ENCODE measurements around the gene MOB1A. TPM values are rescaled to one million over a fixed set of nuclear protein-coding genes. Genes with fewer than 3 reads are reported as not detected.
A peak's percentile ranks its signal among the peaks of the same experiment; 100 is the strongest.
"Not testable (repeated sequence)": the region's sequence is repeated elsewhere in the genome, so short reads cannot be mapped to it uniquely, and the experiment has no call there.

Gene MOB1A
- total RNA-seq, 2 experiments from 2014 or later, result 96.6 to 149 TPM

- POLR2A ChIA-PET, result interaction anchor here (0.7 to 2.6 kb wide), 10 partner anchors 8 to 259 kb away, joined by 3 to 32 read pairs (median 4); partner anchors contain the start of genes MOB1A and WBP1
- peak overlapping the region; percentile 100 for H3K27ac Mint-ChIP-seq
- ATAC-seq, result no peak
- peak; percentile 33 for DNase-seq
- H3K4me3 Mint-ChIP-seq, result peak overlapping the region; percentile 100
- CTCF ChIA-PET, result interaction anchor here (0.6 to 3.6 kb wide), 13 partner anchors 11 to 371 kb away, joined by 3 to 19 read pairs (median 3); partner anchors contain the start of genes BOLA3, MOB1A, STAMBP and WBP1
- peaks cover 46% of the 10 kb centered on the region for H3K4me1 Mint-ChIP-seq
- H3K9me3 Mint-ChIP-seq (ENCODE audit: low read depth), result no peaks in the 10 kb centered on the region
- peaks cover 52% of the 10 kb centered on the region for H3K36me3 Mint-ChIP-seq (ENCODE audit: low read depth)
- intact Hi-C loops (cut with DNase I, micrococcal nuclease), result loop anchor here (1.0 to 5.0 kb wide), 6 partner anchors 50 to 638 kb away; partner anchors contain the start of genes DGUOK (in 1 of the 2) and TPRKB (in 1 of the 2)
- H3K27me3 Mint-ChIP-seq, result no peaks in the 10 kb centered on the region
These were observed 20.6 kb upstream of the MOB1A start for GRCh38 chr2:74199275-74199701.

GRCh38 chr2:74198461-74199274 is 20.0 kb upstream of the MOB1A start, which contains the start of gene MTHFD2:
Gene MTHFD2 (plus strand): TSS chr2:74198615. CDS start chr2:74198642, 27 bp downstream.
- intact Hi-C loops (cut with DNase I, micrococcal nuclease), result loop anchor here (1.0 to 5.0 kb wide), 12 partner anchors 20 to 965 kb away; partner anchors contain the start of genes DGUOK (in 2 of the 2), MOB1A (in 2 of the 2), PRADC1 (in 1 of the 2) and TET3 (in 1 of the 2)
- Mint-ChIP-seq H3K4me3 (peak within 1 kb of the TSS; percentile 100), H3K36me3 (ENCODE audit: low read depth) (peaks cover 46% of the 10 kb centered on the region), H3K27ac (peak within 1 kb of the TSS; percentile 100), H3K27me3 (no peaks in the 10 kb centered on the region), H3K9me3 (ENCODE audit: low read depth) (no peaks in the 10 kb centered on the region), H3K4me1 (peaks cover 40% of the 10 kb centered on the region)
- ChIA-PET CTCF (interaction anchor here (0.6 to 3.6 kb wide), 11 partner anchors 12 to 370 kb away, joined by 3 to 19 read pairs (median 3); partner anchors contain the start of genes BOLA3, MOB1A, STAMBP and WBP1), POLR2A (interaction anchor here (0.7 to 2.6 kb wide), 6 partner anchors 9 to 52 kb away, joined by 3 to 32 read pairs (median 5); partner anchors contain the start of gene MOB1A)
- ATAC-seq (peak; percentile 90), DNase-seq (peak; percentile 96)

DNA sequence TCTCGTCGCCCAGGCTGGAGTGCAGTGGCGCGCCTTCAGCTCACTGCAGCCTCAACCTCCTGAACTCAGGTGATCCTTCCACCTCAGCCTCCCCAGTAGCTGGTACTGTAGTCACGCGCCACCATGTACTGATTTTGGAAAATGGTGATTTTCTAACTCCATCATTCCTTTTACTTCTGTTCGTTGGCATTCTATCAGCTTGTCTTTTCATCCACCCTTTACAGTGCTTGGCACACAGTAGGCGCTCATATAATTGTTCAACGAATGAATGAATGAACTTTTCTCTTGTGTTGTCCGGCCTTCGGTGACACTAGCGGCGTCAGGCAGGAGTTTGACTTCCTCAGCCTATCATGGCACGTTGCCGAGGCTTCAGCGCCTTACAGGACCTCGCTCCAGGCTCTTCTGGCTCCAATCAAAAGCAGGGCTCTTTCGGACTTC is 19.4 kb upstream of the MOB1A start:
- ATAC-seq, result no peak
- no peak for DNase-seq
- peaks cover 40% of the 10 kb centered on the region for H3K36me3 Mint-ChIP-seq (ENCODE audit: low read depth)
- POLR2A ChIA-PET, result interaction anchor here (1.5 to 2.6 kb wide), 2 partner anchors 20 to 51 kb away, joined by 3 to 32 read pairs; partner anchors contain the start of gene MOB1A
- peak overlapping the region; percentile 100 for H3K4me3 Mint-ChIP-seq
- H3K27ac Mint-ChIP-seq, result peak overlapping the region; percentile 100
- intact Hi-C loops (cut with DNase I, micrococcal nuclease), result loop anchor here (1.0 to 5.0 kb wide), 9 partner anchors 20 to 965 kb away; partner anchors contain the start of genes DGUOK (in 2 of the 2), MOB1A (in 2 of the 2), PRADC1 (in 1 of the 2) and TET3 (in 1 of the 2)
- CTCF ChIA-PET, result interaction anchor here (1.1 to 3.6 kb wide), 2 partner anchors 19 to 260 kb away, joined by 3 to 19 read pairs; partner anchors contain the start of genes MOB1A and WBP1
- peaks cover 36% of the 10 kb centered on the region for H3K4me1 Mint-ChIP-seq
- H3K27me3 Mint-ChIP-seq, result no peaks in the 10 kb centered on the region
- H3K9me3 Mint-ChIP-seq (ENCODE audit: low read depth), result no peaks in the 10 kb centered on the region

DNA sequence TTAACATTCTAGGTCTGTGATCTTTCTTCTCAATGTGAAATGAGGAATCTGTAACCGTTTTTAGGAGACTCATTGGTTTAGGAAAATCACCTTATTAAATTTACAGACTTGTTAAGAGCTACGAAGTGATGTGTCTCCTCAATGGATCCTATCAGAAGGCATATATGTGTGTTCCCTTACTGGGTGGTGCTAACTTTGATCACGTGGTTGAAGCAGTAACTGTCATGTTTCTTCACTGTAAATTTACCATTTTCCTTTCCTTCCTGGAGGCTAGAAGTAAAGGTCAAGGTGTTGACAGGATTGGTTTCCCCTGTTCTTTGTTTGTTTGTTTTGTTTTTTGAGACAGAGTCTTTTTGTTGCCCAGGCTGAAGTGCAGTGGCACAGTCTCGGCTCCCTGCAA is 18.4 kb upstream of the MOB1A start:
- no peak overlapping the region for H3K4me3 Mint-ChIP-seq

DNA sequence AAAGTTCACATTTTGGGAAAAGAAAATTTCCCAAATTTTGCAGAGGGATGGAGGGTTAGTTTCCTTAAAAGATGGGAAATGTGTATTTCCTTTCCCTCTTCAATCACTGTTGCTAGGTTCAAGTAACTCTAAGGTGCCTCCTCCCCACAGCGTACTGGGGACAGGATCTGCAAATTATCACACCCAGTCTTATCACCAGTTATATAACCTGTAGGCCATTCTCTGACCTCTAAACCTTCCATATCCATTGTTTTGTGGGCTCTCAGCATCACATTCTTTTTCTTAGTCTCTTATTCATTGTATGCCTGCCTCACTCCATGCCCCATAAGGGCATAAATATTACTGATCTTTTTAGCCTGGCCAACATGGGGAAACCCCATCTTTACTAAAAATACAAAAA is 16.1 kb upstream of the MOB1A start:
- POLR2A ChIA-PET, result no interaction called here
- Mint-ChIP-seq H3K36me3 (ENCODE audit: low read depth) (peaks cover 11% of the 10 kb centered on the region), H3K27ac (no peak overlapping the region), H3K4me1 (peaks cover 13% of the 10 kb centered on the region), H3K4me3 (no peak overlapping the region), H3K27me3 (peaks cover 3% of the 10 kb centered on the region), H3K9me3 (ENCODE audit: low read depth) (no peaks in the 10 kb centered on the region)
- CTCF ChIA-PET, result no interaction called here
- ATAC-seq (no peak), DNase-seq (no peak)
- intact Hi-C loops (cut with DNase I, micrococcal nuclease), result loop anchor here (5.0 kb wide), 2 partner anchors 267 to 643 kb away; partner anchors contain the start of gene DGUOK (in 1 of the 2)

More for the DNA sequence above, 18.4 kb upstream of the MOB1A start:
- ChIA-PET POLR2A (interaction anchor here (1.0 kb wide), 1 partner anchor 18 kb away, joined by 5 read pairs; the partner anchor contains the start of gene MOB1A), CTCF (interaction anchor here (0.6 to 1.1 kb wide), 4 partner anchors 15 to 139 kb away, joined by 3 to 6 read pairs (median 5); partner anchors contain the start of gene MOB1A)
- Mint-ChIP-seq H3K36me3 (ENCODE audit: low read depth) (peaks cover 31% of the 10 kb centered on the region), H3K4me1 (peaks cover 29% of the 10 kb centered on the region), H3K27ac (peak overlapping the region; percentile 31), H3K9me3 (ENCODE audit: low read depth) (no peaks in the 10 kb centered on the region), H3K27me3 (peaks cover 2% of the 10 kb centered on the region)
- DNase-seq (no peak), ATAC-seq (no peak)
- intact Hi-C loops (cut with DNase I, micrococcal nuclease), result loop anchor here (5.0 kb wide), 2 partner anchors 270 to 640 kb away; partner anchors contain the start of gene DGUOK (in 1 of the 2)

- Mint-ChIP-seq H3K9me3 (ENCODE audit: low read depth) (no peaks in the 10 kb centered on the region), H3K4me1 (peaks cover 3% of the 10 kb centered on the region), H3K27ac (no peak overlapping the region), H3K36me3 (ENCODE audit: low read depth) (no peaks in the 10 kb centered on the region), H3K4me3 (no peak overlapping the region), H3K27me3 (peaks cover 3% of the 10 kb centered on the region)
- CTCF ChIA-PET, result interaction anchor here (0.6 to 1.7 kb wide), 5 partner anchors 10 to 253 kb away, joined by 3 to 6 read pairs (median 3); partner anchors contain the start of gene MOB1A
- POLR2A ChIA-PET, result interaction anchor here (1.4 to 1.7 kb wide), 2 partner anchors 13 to 25 kb away, joined by 4 read pairs; partner anchors contain the start of gene MOB1A
- intact Hi-C loops (cut with DNase I, micrococcal nuclease), result no loop called here
- no peak for DNase-seq
- no peak for ATAC-seq
These were observed 13.1 kb upstream of the MOB1A start for GRCh38 chr2:74191596-74192380.

DNA sequence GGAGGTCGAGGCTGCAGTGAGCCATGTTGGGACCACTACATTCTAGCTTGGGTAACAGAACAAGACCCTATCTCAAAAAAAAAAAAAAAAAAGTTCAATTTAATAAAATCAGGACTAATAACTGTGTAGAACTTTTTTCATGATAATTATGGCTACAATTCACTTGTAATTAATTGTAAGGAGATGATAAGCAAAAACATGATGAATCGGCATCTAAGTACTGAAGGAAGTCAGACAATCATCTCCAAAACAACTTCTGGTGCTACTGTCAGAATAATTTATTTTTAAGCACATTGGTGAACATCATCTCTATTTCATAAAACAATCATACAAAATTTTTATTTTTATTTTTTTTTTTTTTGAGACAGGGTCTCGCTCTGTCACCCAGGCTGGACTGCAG is 10.0 kb upstream of the MOB1A start:
- no peak overlapping the region for H3K27ac Mint-ChIP-seq
- no peak overlapping the region for H3K4me3 Mint-ChIP-seq
- H3K4me1 Mint-ChIP-seq, result peaks cover 17% of the 10 kb centered on the region
- no peaks in the 10 kb centered on the region for H3K36me3 Mint-ChIP-seq (ENCODE audit: low read depth)
- intact Hi-C loops (cut with DNase I, micrococcal nuclease), result no loop called here
- no peaks in the 10 kb centered on the region for H3K9me3 Mint-ChIP-seq (ENCODE audit: low read depth)
- H3K27me3 Mint-ChIP-seq, result peaks cover 3% of the 10 kb centered on the region
- ATAC-seq (no peak), DNase-seq (no peak)
- ChIA-PET POLR2A (no interaction called here), CTCF (no interaction called here)

- Mint-ChIP-seq H3K27me3 (peaks cover 3% of the 10 kb centered on the region), H3K27ac (no peak overlapping the region), H3K4me1 (peaks cover 17% of the 10 kb centered on the region), H3K9me3 (ENCODE audit: low read depth) (no peaks in the 10 kb centered on the region), H3K36me3 (ENCODE audit: low read depth) (no peaks in the 10 kb centered on the region), H3K4me3 (no peak overlapping the region)
- DNase-seq, result no peak
- no peak for ATAC-seq
- ChIA-PET CTCF (no interaction called here), POLR2A (no interaction called here)
- intact Hi-C loops (cut with DNase I, micrococcal nuclease), result no loop called here
These were observed 9.4 kb upstream of the MOB1A start for GRCh38 chr2:74188018-74188601.

DNA sequence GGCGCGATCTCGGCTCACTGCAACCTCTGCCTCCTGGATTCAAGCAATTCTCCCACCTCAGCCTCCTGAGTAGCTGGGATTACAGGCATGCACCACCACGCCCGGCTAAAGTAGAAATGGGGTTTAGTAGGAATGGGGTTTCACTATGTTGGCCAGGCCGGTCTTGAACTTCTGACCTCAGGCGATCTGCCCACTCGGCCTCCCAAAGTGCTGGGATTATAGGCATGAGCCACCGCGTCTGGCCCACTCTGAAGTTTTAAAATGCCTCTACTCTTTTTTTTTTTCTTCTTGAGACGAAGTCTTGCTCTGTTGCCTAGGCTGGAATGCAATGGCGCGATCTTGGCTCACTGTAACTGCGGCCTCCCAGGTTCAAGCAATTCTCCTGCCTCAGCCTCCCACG is 8.0 kb upstream of the MOB1A start:
- H3K4me1 Mint-ChIP-seq, result peaks cover 21% of the 10 kb centered on the region

DNA sequence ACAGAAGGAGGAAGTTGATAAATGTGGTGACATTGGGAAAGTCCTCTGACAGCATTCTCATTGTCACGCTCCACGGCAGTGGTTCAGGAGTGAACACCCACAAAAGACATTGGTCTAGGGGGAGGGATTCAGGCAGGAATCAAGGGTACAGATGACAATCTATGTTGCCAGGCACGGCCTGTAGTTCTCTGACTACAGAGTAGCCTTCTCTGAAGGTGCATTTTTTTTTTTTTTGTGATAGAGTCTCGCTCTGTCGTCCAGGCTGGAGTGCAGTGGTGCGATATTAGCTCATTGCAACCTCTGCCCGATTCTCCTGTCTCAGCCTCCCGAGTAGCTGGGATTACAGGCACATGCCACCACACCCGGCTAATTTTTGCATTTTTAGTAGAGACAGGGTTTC is 7.4 kb upstream of the MOB1A start:
- H3K27me3 Mint-ChIP-seq, result peaks cover under 1% of the 10 kb centered on the region
- intact Hi-C loops (cut with DNase I, micrococcal nuclease), result no loop called here
- H3K4me1 Mint-ChIP-seq, result peaks cover 24% of the 10 kb centered on the region
- ATAC-seq (peak; percentile 94), DNase-seq (peak; percentile 76)
- peak overlapping the region; percentile 70 for H3K27ac Mint-ChIP-seq
- ChIA-PET POLR2A (interaction anchor here (0.6 kb wide), 1 partner anchor 406 kb away, joined by 3 read pairs; the partner anchor contains the start of gene DUSP11), CTCF (interaction anchor here (1.6 kb wide), 1 partner anchor 14 kb away, joined by 4 read pairs; no protein-coding TSS in a partner anchor)
- H3K9me3 Mint-ChIP-seq (ENCODE audit: low read depth), result no peaks in the 10 kb centered on the region
- H3K4me3 Mint-ChIP-seq, result peak overlapping the region; percentile 4
- H3K36me3 Mint-ChIP-seq (ENCODE audit: low read depth), result no peaks in the 10 kb centered on the region

More for the DNA sequence above, 8.0 kb upstream of the MOB1A start:
- H3K9me3 Mint-ChIP-seq (ENCODE audit: low read depth); CTCF ChIA-PET; H3K4me3 Mint-ChIP-seq; ATAC-seq; H3K27me3 Mint-ChIP-seq; intact Hi-C loops (cut with DNase I, micrococcal nuclease); H3K36me3 Mint-ChIP-seq (ENCODE audit: low read depth); DNase-seq; POLR2A ChIA-PET: not testable (repeated sequence)
- peak overlapping the region; percentile 70 for H3K27ac Mint-ChIP-seq

All from activated CD4-positive, alpha-beta T cell treated with anti-CD3 and anti-CD28 coated beads for 36 hours (primary cell).